Embryonic facial prominence (tissue), 1 donor: ENCODE results near the gene ABHD16B.
"Not testable (repeated sequence)": the region's sequence is repeated elsewhere in the genome, so short reads cannot be mapped to it uniquely, and the experiment has no call there.

Source experiments
- DNase-seq: peaks from one replicate; pipeline ENCODE4 v3.0.0-alpha.2; 2016; ENCODE audit errors: extremely low spot score

Gene ABHD16B

GRCh38 chr20:63855363-63856097 is 5.8 kb upstream of the ABHD16B start:
- no peak for DNase-seq

- DNase-seq = no peak
Observed at GRCh38 chr20:63856098-63856511, 5.2 kb upstream of the ABHD16B start.

- DNase-seq = no peak
Observed at GRCh38 chr20:63857764-63858392, 3.4 kb upstream of the ABHD16B start.

GRCh38 chr20:63858393-63859165 is 2.7 kb upstream of the ABHD16B start:
- DNase-seq = no peak

GRCh38 chr20:63859166-63859699 is 2.1 kb upstream of the ABHD16B start:
- DNase-seq = no peak

GRCh38 chr20:63860325-63861051 is 810 bp upstream of the ABHD16B start:
- DNase-seq = no peak

GRCh38 chr20:63861981-63862901 is 943 bp downstream of the ABHD16B start:
- no peak for DNase-seq

GRCh38 chr20:63863021-63863797 is 1.9 kb downstream of the ABHD16B start:
- DNase-seq = no peak

GRCh38 chr20:63863798-63864544 is 2.7 kb downstream of the ABHD16B start:
- DNase-seq = no peak

GRCh38 chr20:63864545-63864977 is 3.3 kb downstream of the ABHD16B start:
- no peak for DNase-seq

- peak; percentile 96 for DNase-seq
Observed at GRCh38 chr20:63864978-63865640, 3.8 kb downstream of the ABHD16B start, which contains the start of gene TPD52L2. TSS of gene TPD52L2 (plus strand) at chr20:63865270. CDS start at chr20:63865366, 96 bp downstream.

GRCh38 chr20:63867042-63867441 is 5.7 kb downstream of the ABHD16B start:
- not testable (repeated sequence) for DNase-seq

GRCh38 chr20:63868264-63868663 is 7.0 kb downstream of the ABHD16B start:
- DNase-seq = no peak

- no peak for DNase-seq
Observed at GRCh38 chr20:63873477-63873971, 12.2 kb downstream of the ABHD16B start.

- DNase-seq = not testable (repeated sequence)
Observed at GRCh38 chr20:63874241-63874640, 12.9 kb downstream of the ABHD16B start.

GRCh38 chr20:63876489-63877036 is 15.3 kb downstream of the ABHD16B start:
- DNase-seq = no peak

GRCh38 chr20:63877755-63878470 is 16.6 kb downstream of the ABHD16B start:
- no peak for DNase-seq
